Lower lobe of right lung (tissue), 2 donors: ENCODE measurements around the gene PLPPR1. TPM values are rescaled to one million over a fixed set of nuclear protein-coding genes. Genes with fewer than 3 reads are reported as not detected.

ENCODE experiments used
- ATAC-seq, 2 donors: fragments of 200-7000 bp; cut with Tn5 transposase; one replicate each; pipeline ENCODE4 v1.9.1; 2020 to 2022; ENCODE audit warnings: mild to moderate bottlenecking in 2 of 2, moderate library complexity in 2 of 2
- DNase-seq: peaks from one replicate; pipeline ENCODE4 v3.0.0-alpha.2; 2020
- H3K27ac ChIP-seq: fragments of 200-600 bp; one replicate; pipeline ENCODE4 v1.8.0; 2022
- H3K27me3 ChIP-seq: fragments of 200-600 bp; one replicate; pipeline ENCODE4 v1.8.0; 2022; ENCODE audit warnings: low read depth
- H3K36me3 ChIP-seq: fragments of 200-600 bp; one replicate; pipeline ENCODE4 v1.8.0; 2022; ENCODE audit warnings: mild to moderate bottlenecking
- H3K4me1 ChIP-seq: fragments of 200-600 bp; one replicate; pipeline ENCODE4 v1.8.0; 2022
- H3K4me3 ChIP-seq: fragments of 200-600 bp; one replicate; pipeline ENCODE4 v1.8.0; 2022; ENCODE audit warnings: mild to moderate bottlenecking
- H3K9me3 ChIP-seq: fragments of 200-600 bp; one replicate; pipeline ENCODE4 v1.8.0; 2022
- intact Hi-C: fragments of 100-400 bp; cut with DNase I; formaldehyde crosslinking; loops from one replicate; pipeline ENCODE4 v1.11.0; 2022
- total RNA-seq: library from RNA; stranded (reverse); fragmentation: NEBNext Ultra II Directional; extraction: Animal tissue kit (Norgen Biotek cat#: 25700); gene quantifications from one replicate; pipeline ENCODE4 v1.2.1, GENCODE V29; 2021
- TF ChIP-seq, protein P1 (sequence below): fragments of 200-600 bp; IDR thresholded peaks from one replicate; pipeline ENCODE4 v1.8.0; 2022; ENCODE audit warnings: antibody characterized with exemption, mild to moderate bottlenecking
- donor health status: DM: no; HTN: yes; CAD: no; lungs with severe emphysema.

PLPPR1 gene
- total RNA-seq, 1 donor from 2014 or later, result 5.4 TPM

DNA sequence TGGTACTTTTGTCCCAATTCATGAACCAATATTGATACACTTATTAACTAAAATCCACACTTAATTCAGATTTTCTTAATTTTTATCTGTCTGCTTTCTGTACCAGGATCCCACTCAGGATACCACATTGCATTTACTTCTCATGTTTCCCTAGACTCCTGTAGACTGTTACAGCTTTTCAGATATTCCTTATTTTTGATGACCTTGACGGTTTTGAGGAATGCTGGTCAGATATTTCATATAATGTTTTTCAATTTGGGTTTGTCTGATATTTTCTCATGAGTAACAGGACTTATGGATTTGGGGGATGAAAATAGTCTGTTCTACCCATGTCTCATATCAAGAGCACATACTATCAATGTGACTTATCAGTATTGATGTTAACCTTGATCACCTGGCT lies 37.4 kb downstream of the PLPPR1 start:
- DNase-seq (no peak), ATAC-seq (no peak)
- H3K36me3 ChIP-seq, result no peaks in the 10 kb centered on the region
- H3K9me3 ChIP-seq, result no peaks in the 10 kb centered on the region
- no peak overlapping the region for H3K4me3 ChIP-seq
- H3K27me3 ChIP-seq, result no peaks in the 10 kb centered on the region
- no peak overlapping the region for H3K27ac ChIP-seq
- no peaks in the 10 kb centered on the region for H3K4me1 ChIP-seq
- TF ChIP-seq, protein P1, sequence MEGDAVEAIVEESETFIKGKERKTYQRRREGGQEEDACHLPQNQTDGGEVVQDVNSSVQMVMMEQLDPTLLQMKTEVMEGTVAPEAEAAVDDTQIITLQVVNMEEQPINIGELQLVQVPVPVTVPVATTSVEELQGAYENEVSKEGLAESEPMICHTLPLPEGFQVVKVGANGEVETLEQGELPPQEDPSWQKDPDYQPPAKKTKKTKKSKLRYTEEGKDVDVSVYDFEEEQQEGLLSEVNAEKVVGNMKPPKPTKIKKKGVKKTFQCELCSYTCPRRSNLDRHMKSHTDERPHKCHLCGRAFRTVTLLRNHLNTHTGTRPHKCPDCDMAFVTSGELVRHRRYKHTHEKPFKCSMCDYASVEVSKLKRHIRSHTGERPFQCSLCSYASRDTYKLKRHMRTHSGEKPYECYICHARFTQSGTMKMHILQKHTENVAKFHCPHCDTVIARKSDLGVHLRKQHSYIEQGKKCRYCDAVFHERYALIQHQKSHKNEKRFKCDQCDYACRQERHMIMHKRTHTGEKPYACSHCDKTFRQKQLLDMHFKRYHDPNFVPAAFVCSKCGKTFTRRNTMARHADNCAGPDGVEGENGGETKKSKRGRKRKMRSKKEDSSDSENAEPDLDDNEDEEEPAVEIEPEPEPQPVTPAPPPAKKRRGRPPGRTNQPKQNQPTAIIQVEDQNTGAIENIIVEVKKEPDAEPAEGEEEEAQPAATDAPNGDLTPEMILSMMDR, result no peak
- intact Hi-C loops, result no loop called here

DNA sequence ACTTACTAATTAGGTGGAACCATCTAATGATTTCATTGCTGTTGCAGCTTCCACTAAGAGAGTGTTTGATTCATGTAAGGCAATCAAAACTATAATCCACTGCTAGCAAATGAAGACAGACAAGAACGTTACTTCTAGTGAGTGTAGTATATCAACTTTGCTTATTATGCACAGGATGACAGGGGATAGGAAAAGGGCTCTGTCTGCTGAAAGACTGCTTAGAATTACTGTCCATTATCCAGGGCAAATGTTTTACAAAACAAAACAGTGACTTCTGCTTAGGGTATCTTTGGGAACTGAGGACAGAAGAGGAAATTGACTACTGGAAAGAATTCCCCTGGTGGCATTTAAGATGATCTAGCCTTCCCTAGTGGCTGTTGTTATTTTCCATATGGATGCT lies 40.2 kb downstream of the PLPPR1 start:
- Histone ChIP-seq H3K4me3 (no peak overlapping the region), H3K27ac (no peak overlapping the region), H3K27me3 (no peaks in the 10 kb centered on the region), H3K36me3 (no peaks in the 10 kb centered on the region), H3K4me1 (no peaks in the 10 kb centered on the region), H3K9me3 (no peaks in the 10 kb centered on the region)
- TF ChIP-seq, protein P1, result no peak
- intact Hi-C loops, result no loop called here
- ATAC-seq (no peak), DNase-seq (no peak)

DNA sequence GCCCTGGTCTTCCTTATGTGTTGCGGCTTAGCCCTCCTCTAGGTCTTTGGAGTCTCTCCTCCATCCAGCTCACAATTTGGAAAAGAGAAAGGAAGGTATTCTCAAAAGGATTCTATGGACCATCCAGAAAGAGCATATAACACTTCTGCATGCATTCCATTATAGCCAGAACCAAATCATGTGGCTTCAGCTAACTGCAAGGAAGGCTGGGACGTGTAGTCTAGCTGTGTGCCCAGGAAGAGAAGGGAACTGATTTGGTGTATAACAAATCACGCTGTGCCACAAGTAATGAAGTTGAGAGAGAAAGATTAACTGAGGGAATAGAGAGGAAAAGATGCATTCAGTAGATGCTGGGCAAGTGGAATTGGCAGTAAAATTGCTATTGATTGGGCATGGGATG lies 43.7 kb downstream of the PLPPR1 start:
- DNase-seq (no peak), ATAC-seq (no peak)
- no peaks in the 10 kb centered on the region for H3K4me1 ChIP-seq
- intact Hi-C loops, result no loop called here
- H3K27ac ChIP-seq, result no peak overlapping the region
- H3K36me3 ChIP-seq, result no peaks in the 10 kb centered on the region
- no peaks in the 10 kb centered on the region for H3K9me3 ChIP-seq
- no peaks in the 10 kb centered on the region for H3K27me3 ChIP-seq
- no peak overlapping the region for H3K4me3 ChIP-seq
- TF ChIP-seq, protein P1, result no peak

DNA sequence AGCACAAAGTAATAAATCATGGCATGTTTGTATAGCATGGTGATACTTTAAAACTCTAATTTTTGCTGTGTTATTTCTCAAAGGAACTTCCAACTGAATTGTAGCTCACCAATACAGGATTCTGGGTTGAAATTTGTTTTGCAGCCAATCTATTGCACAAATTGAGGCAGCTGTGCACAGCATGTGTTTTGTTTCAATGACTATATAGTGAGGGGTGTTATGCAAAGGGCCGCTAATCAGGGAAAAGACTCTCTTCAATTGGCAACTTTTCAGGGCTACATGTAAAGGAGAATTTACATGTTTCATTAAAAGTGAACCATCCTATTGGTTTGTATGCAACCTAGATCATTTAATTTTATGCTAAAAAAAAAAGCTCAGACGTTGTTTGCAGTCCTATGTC lies 44.6 kb downstream of the PLPPR1 start:
- no peaks in the 10 kb centered on the region for H3K4me1 ChIP-seq
- no peaks in the 10 kb centered on the region for H3K27me3 ChIP-seq
- H3K36me3 ChIP-seq, result no peaks in the 10 kb centered on the region
- H3K4me3 ChIP-seq, result no peak overlapping the region
- no peak overlapping the region for H3K27ac ChIP-seq
- ATAC-seq (no peak), DNase-seq (no peak)
- intact Hi-C loops, result no loop called here
- H3K9me3 ChIP-seq, result no peaks in the 10 kb centered on the region
- TF ChIP-seq, protein P1, result no peak

DNA sequence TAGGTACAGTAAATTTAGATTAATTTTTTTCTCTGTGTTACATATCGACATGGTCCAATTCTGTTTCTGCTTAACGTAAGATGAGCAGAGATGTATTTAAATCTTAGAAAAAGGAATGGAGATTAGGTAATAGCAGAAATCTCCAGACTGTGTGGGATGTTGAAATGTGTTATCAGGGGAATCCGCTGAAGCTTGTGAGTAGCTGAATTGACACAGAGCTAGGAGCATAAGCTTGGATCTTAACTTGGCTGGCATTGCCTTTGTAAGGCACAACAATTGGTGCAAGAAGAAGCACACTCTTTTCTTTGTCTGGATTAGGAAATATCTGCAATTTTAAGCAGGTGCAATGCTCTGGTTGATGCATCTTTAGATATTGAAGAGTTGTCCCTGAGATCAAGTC lies 53.1 kb downstream of the PLPPR1 start:
- Histone ChIP-seq H3K36me3 (no peaks in the 10 kb centered on the region), H3K4me3 (no peak overlapping the region), H3K27ac (no peak overlapping the region), H3K27me3 (no peaks in the 10 kb centered on the region), H3K9me3 (no peaks in the 10 kb centered on the region), H3K4me1 (no peaks in the 10 kb centered on the region)
- intact Hi-C loops, result no loop called here
- TF ChIP-seq, protein P1, result no peak
- no peak for ATAC-seq
- DNase-seq, result no peak
